GM19372 (cell line): ENCODE measurements around the gene ACOD1.
"Not testable (repeated sequence)": the region's sequence is repeated elsewhere in the genome, so short reads cannot be mapped to it uniquely, and the experiment has no call there.

Experiments
- ATAC-seq: cut with Tn5 transposase; IDR thresholded peaks from one replicate; pipeline ENCODE4 v1.9.1; 2021; ENCODE audit warnings: mild to moderate bottlenecking, low read depth, moderate library complexity; ENCODE audit not compliant: unreplicated experiment

Gene ACOD1

GRCh38 chr13:76948149-76948548, at the start of gene ACOD1:
Gene ACOD1, plus strand, starts transcription at chr13:76948511. Its CDS starts 48 bp downstream, at chr13:76948559.
- ATAC-seq: no peak

- not testable (repeated sequence) for ATAC-seq
These were observed 49.2 kb upstream of the ACOD1 start for GRCh38 chr13:76899066-76899465.

GRCh38 chr13:76903544-76904162, 44.7 kb upstream of the ACOD1 start:
- peak; percentile 93 for ATAC-seq

GRCh38 chr13:76904507-76904906, 43.8 kb upstream of the ACOD1 start:
- no peak for ATAC-seq

- no peak for ATAC-seq
These were observed 35.8 kb upstream of the ACOD1 start for GRCh38 chr13:76912476-76912875.

- ATAC-seq: no peak
These were observed 34.4 kb upstream of the ACOD1 start for GRCh38 chr13:76913898-76914297.

- ATAC-seq: no peak
These were observed 31.2 kb upstream of the ACOD1 start for GRCh38 chr13:76917095-76917494.

GRCh38 chr13:76917755-76918481, 30.4 kb upstream of the ACOD1 start:
- ATAC-seq: not testable (repeated sequence)

- no peak for ATAC-seq
These were observed 26.8 kb upstream of the ACOD1 start for GRCh38 chr13:76921516-76921915.

GRCh38 chr13:76925115-76925514, 23.2 kb upstream of the ACOD1 start:
- no peak for ATAC-seq

GRCh38 chr13:76927955-76928354, 20.4 kb upstream of the ACOD1 start:
- ATAC-seq: no peak

- no peak for ATAC-seq
These were observed 19.9 kb upstream of the ACOD1 start for GRCh38 chr13:76928456-76928855.

- no peak for ATAC-seq
These were observed 19.0 kb upstream of the ACOD1 start for GRCh38 chr13:76929320-76929719.

- no peak for ATAC-seq
These were observed 18.4 kb upstream of the ACOD1 start for GRCh38 chr13:76929851-76930374.

GRCh38 chr13:76932076-76932475, 16.2 kb upstream of the ACOD1 start:
- no peak for ATAC-seq

- no peak for ATAC-seq
These were observed 13.6 kb upstream of the ACOD1 start for GRCh38 chr13:76934671-76935070.

GRCh38 chr13:76936763-76937162, 11.5 kb upstream of the ACOD1 start:
- no peak for ATAC-seq

GRCh38 chr13:76937281-76937820, 11.0 kb upstream of the ACOD1 start:
- ATAC-seq: no peak

GRCh38 chr13:76939215-76939614, 9.1 kb upstream of the ACOD1 start:
- no peak for ATAC-seq

- no peak for ATAC-seq
These were observed 5.9 kb upstream of the ACOD1 start for GRCh38 chr13:76942363-76942762.

GRCh38 chr13:76943646-76944045, 4.7 kb upstream of the ACOD1 start:
- no peak for ATAC-seq

GRCh38 chr13:76944456-76944855, 3.9 kb upstream of the ACOD1 start:
- ATAC-seq: no peak
